Tibial nerve (tissue), 4 donors: ENCODE results near the gene TYMS. TPM values are rescaled to one million over a fixed set of nuclear protein-coding genes. Genes with fewer than 3 reads are reported as not detected.

ENCODE experiments used
- DNase-seq, 2 donors: peaks; one replicate each; pipeline ENCODE4 v3.0.0-alpha.2; 2019; ENCODE audit warnings: low spot score in 2 of 2
- H3K27ac ChIP-seq, 4 donors: fragments of 200-600 bp; sonication (generic) in 3 of 4; one replicate each; pipeline ENCODE4 v1.5.1; 2017 to 2019; ENCODE audit warnings: mild to moderate bottlenecking in 1 of 4
- H3K27me3 ChIP-seq, 2 donors: fragments of 200-600 bp; sonication (generic) in 1 of 2; one replicate each; pipeline versions ENCODE4 v1.5.1 to v1.6.0; 2017 to 2019
- H3K36me3 ChIP-seq, 3 donors: fragments of 200-600 bp; sonication (generic); one replicate each; pipeline ENCODE4 v1.5.1; 2018 to 2019
- H3K4me1 ChIP-seq, 4 donors: fragments of 200-600 bp; sonication (generic) in 3 of 4; one replicate each; pipeline ENCODE4 v1.5.1; 2017 to 2019
- H3K4me3 ChIP-seq, 4 donors: fragments of 200-600 bp; sonication (generic) in 3 of 4; one replicate each; pipeline ENCODE4 v1.5.1; 2017 to 2019; ENCODE audit warnings: mild to moderate bottlenecking in 1 of 4, moderate library complexity in 1 of 4
- H3K9me3 ChIP-seq, 4 donors: fragments of 200-600 bp; sonication (generic) in 3 of 4; one replicate each; pipeline ENCODE4 v1.5.1; 2017 to 2019
- CTCF ChIP-seq, 5 experiments: fragments of 200-600 bp in 3 of 5; fragments of 450-650 bp in 2 of 5; sonication (generic) in 3 of 5; IDR thresholded peaks; one replicate each; pipeline ENCODE4 v1.5.1; 2016 to 2019; ENCODE audit warnings: antibody characterized with exemption in 5 of 5, mild to moderate bottlenecking in 3 of 5, moderate library complexity in 2 of 5
- EP300 ChIP-seq, 2 donors: sonication (generic); formaldehyde crosslinking; IDR thresholded peaks; one replicate each; pipeline ENCODE4 v1.6.1; 2017; ENCODE audit warnings: antibody characterized with exemption in 2 of 2, mild to moderate bottlenecking in 1 of 2
- POLR2A ChIP-seq, 2 donors: fragments of 450-650 bp; IDR thresholded peaks; one replicate each; pipeline ENCODE4 v1.6.1; 2017; ENCODE audit warnings: antibody characterized with exemption in 2 of 2, mild to moderate bottlenecking in 2 of 2, moderate library complexity in 2 of 2
- WGBS, 2 donors: methylation state at CpG; one replicate each; pipeline ENCODE4 v1.1.5; 2018; 5-methylcytosine and 5-hydroxymethylcytosine counted together
- total RNA-seq, 4 donors: library from RNA; depleted of rRNA; stranded (reverse); fragments of >200 nt; gene quantifications; one replicate each; pipeline ENCODE4 v1.1.0, GENCODE V29; 2016

TYMS gene
- total RNA-seq, 4 donors from 2014 or later, result 0.84 to 4.2 (median 0.90) TPM; not detected in 1

GRCh38 chr18:711657-712400 lies 54.4 kb downstream of the TYMS start:
- H3K27me3 ChIP-seq, result no peaks in the 10 kb centered on the region
- peaks cover 0 to 11% (median 0%) of the 10 kb centered on the region in 3 donors for H3K36me3 ChIP-seq
- peaks cover 0 to 19% (median 6%) of the 10 kb centered on the region in 4 donors for H3K4me1 ChIP-seq
- H3K4me3 ChIP-seq, result peak overlapping the region; percentile 45 to 87 (median 61)
- peak overlapping the region; percentile 60 to 89 (median 79) for H3K27ac ChIP-seq
- DNase-seq, result peak; percentile 61 to 86
- peaks cover 0 to 11% (median 0%) of the 10 kb centered on the region in 4 donors for H3K9me3 ChIP-seq
- TF ChIP-seq EP300 (IDR thresholded peaks at IDR 0.05) (peak; percentile 57 to 86), POLR2A (IDR thresholded peaks at IDR 0.05) (peak in 1 of 2 donors; percentile 39), CTCF (IDR thresholded peaks at IDR 0.05) (no peak)
- WGBS, 2 donors, result 0% methylated on average over 29 to 39 of the region's 42 CpGs

DNA sequence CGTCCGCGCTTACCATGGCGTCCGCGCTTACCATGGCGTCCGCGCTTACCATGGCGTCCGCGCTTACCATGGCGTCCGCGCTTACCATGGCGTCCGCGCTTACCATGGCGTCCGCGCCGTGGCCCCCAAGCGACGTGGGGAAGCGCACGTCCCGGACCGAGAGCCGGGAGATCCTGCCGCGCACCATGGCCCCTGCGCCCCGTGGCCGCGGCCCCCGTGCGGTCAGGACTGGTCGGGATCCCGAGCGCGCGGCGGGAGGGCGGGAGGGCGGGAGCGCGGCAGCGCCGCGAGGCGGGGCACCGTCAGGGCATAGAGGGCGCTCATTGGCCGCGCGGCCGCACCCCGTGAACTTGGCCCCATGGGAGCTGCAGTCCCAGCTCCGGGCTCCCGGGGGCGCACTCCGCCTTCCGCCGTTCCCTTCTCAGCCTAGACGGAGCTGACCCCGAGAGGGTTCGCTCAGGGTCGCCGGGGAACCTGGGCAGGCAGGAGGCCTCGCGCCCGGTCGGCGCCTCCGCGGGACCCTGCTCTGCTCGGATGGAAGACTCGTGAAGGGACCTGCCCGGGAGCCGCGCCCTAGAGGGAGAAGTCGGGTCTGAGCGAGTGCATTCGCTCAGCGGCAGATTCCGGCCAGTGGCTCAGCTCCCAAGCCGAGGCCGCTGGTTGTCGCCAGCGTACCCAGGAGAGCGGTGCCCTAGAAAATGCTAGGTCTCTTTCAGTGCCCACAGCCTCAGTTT lies 55.1 kb downstream of the TYMS start, which contains the start of gene ENOSF1:
TSS of gene ENOSF1 (minus strand) at position 230 of the 734 bp plus-strand sequence. CDS start at position 187, 43 bp downstream.
- H3K4me3 ChIP-seq, result peak within 1 kb of the TSS; percentile 45 to 87 (median 61)
- WGBS, 2 donors, result 23% methylated on average over 29 to 43 of the region's 91 CpGs
- peaks cover 0 to 19% (median 6%) of the 10 kb centered on the region in 4 donors for H3K4me1 ChIP-seq
- H3K27me3 ChIP-seq, result no peaks in the 10 kb centered on the region
- peaks cover 0 to 11% (median 0%) of the 10 kb centered on the region in 3 donors for H3K36me3 ChIP-seq
- H3K27ac ChIP-seq, result peak within 1 kb of the TSS; percentile 60 to 89 (median 79)
- H3K9me3 ChIP-seq, result peaks cover 0 to 11% (median 0%) of the 10 kb centered on the region in 4 donors
- peak; percentile 52 to 69 for DNase-seq
- peak; percentile 63 to 87 (median 84) for TF ChIP-seq CTCF (IDR thresholded peaks at IDR 0.05)
- no peak for TF ChIP-seq POLR2A (IDR thresholded peaks at IDR 0.05)
- no peak for TF ChIP-seq EP300 (IDR thresholded peaks at IDR 0.05)

GRCh38 chr18:713135-713490 lies 55.7 kb downstream of the TYMS start:
- TF ChIP-seq POLR2A (IDR thresholded peaks at IDR 0.05), result no peak
- no peak for TF ChIP-seq EP300 (IDR thresholded peaks at IDR 0.05)
- no peak for TF ChIP-seq CTCF (IDR thresholded peaks at IDR 0.05)
- Histone ChIP-seq H3K27ac (peak overlapping the region; percentile 60 to 89 (median 79)), H3K4me3 (peak overlapping the region in 3 of 4 donors; percentile 45 to 87 (median 72)), H3K4me1 (peaks cover 0 to 19% (median 6%) of the 10 kb centered on the region in 4 donors), H3K9me3 (peaks cover 0 to 11% (median 0%) of the 10 kb centered on the region in 4 donors), H3K27me3 (no peaks in the 10 kb centered on the region), H3K36me3 (peaks cover 0 to 11% (median 0%) of the 10 kb centered on the region in 3 donors)
- WGBS, 2 donors, result 87 to 89% methylated on average over 22 to 23 of the region's 23 CpGs
- DNase-seq, result no peak

DNA sequence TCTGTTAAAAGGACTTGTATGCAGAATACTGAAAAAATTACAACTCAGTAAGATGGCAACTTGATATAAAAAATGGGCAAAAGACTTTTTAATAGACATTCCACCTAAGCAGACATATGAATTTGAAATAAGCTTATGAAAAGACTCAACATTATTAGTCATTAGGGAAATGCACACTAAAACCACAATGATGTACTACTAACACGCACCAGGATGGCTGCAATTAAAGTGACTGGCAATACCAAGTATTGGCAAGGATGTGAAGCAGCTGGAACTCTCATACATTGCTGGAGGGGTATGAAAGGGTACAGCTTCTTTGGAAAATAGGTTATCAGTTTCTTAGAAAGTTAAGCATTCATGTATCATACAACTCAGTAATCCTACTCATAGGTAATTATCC lies 58.2 kb downstream of the TYMS start:
- 69 to 73% methylated on average over 1 of the region's 1 CpG for WGBS, 2 donors
- no peak for DNase-seq
- H3K4me1 ChIP-seq, result peaks cover 0 to 9% (median 6%) of the 10 kb centered on the region in 4 donors
- H3K27me3 ChIP-seq, result no peaks in the 10 kb centered on the region
- H3K9me3 ChIP-seq, result peaks cover 0 to 11% (median 0%) of the 10 kb centered on the region in 4 donors
- no peak overlapping the region for H3K4me3 ChIP-seq
- TF ChIP-seq EP300 (IDR thresholded peaks at IDR 0.05) (no peak), CTCF (IDR thresholded peaks at IDR 0.05) (no peak), POLR2A (IDR thresholded peaks at IDR 0.05) (no peak)
- no peaks in the 10 kb centered on the region for H3K36me3 ChIP-seq
- no peak overlapping the region for H3K27ac ChIP-seq
